SJSA1 (cell line): Measurements from ENCODE around the gene THRA. TPM values are rescaled to one million over a fixed set of nuclear protein-coding genes. Genes with fewer than 3 reads are reported as not detected.
A peak's percentile ranks its signal among the peaks of the same experiment; 100 is the strongest.
"Not testable (repeated sequence)": the region's sequence is repeated elsewhere in the genome, so short reads cannot be mapped to it uniquely, and the experiment has no call there.

Experiments
- DNase-seq, 2 experiments: peaks; one replicate each; pipeline ENCODE4 v3.0.0-alpha.2; 2015 to 2020; ENCODE audit warnings: low spot score in 2 of 2, low read depth in 1 of 2
- H3K27ac ChIP-seq: fragments of 250-450 bp; sonication (Bioruptor Pico); 2 replicates; pipeline ENCODE4 v1.5.1; 2020; ENCODE audit warnings: mild to moderate bottlenecking, moderate library complexity
- H3K27me3 ChIP-seq: fragments of 250-450 bp; sonication (Bioruptor Pico); replicated peaks from 2 replicates; pipeline ENCODE4 v1.5.1; 2020; ENCODE audit warnings: mild to moderate bottlenecking, moderate library complexity
- H3K36me3 ChIP-seq: fragments of 250-450 bp; sonication (Bioruptor Pico); 2 replicates; pipeline ENCODE4 v1.5.1; 2020; ENCODE audit warnings: mild to moderate bottlenecking
- H3K4me1 ChIP-seq: fragments of 250-450 bp; sonication (Bioruptor Pico); replicated peaks from 2 replicates; pipeline ENCODE4 v1.6.1; 2021; ENCODE audit warnings: mild to moderate bottlenecking
- H3K4me3 ChIP-seq: fragments of 250-450 bp; sonication (Bioruptor Pico); 2 replicates; pipeline ENCODE4 v1.5.1; 2020; ENCODE audit warnings: mild to moderate bottlenecking
- H3K9me3 ChIP-seq: fragments of 250-450 bp; sonication (Bioruptor Pico); replicated peaks from 2 replicates; pipeline ENCODE4 v1.5.1; 2020; ENCODE audit warnings: mild to moderate bottlenecking
- total RNA-seq: library from RNA; depleted of rRNA; stranded (reverse); fragments of >200 nt; shearing (Covaris generic); gene quantifications from 2 replicates; pipeline ENCODE4 v1.2.3, GENCODE V29; 2014; rRNA removed

THRA gene
- total RNA-seq, 1 experiment from 2014 or later: 14.4 TPM

DNA sequence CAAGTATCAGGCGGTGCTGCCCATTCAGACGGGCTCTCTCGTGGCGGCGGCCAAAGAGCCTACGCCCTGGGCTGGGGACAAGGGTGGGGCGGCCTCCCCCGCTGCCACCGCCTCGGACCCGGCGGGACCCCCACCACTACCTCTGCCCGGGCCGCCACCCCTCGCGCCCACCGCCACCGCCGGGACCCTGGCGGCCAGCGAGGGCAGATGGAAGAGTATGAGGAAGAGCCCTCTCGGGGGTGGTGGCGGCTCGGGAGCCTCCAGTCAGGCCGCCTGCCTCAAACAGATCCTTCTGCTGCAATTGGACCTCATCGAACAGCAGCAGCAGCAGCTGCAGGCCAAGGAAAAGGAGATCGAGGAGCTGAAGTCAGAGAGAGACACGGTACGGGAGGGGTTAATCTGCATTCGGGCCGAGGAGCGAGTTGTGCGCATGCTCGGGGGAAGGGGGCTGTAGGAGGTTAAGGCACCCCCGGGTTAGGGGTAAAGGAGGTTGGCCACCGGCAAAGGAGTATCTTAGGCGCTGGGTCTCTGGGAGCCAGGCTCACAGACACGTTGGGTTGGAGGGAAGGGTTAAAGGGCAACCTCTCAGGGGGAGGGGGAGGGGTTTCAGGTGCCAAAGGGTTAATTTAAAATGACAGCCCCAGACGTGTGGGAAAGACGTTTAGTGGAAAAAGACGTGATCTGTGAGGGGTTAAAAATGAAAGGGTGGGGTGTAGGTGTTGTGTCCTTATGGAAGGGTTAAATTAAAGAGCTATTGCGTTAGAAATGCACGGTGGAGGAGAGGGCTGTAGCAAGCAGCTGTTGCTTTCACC lies 60.4 kb downstream of the THRA start:
- Histone ChIP-seq H3K27me3 (no peaks in the 10 kb centered on the region), H3K9me3 (no peaks in the 10 kb centered on the region), H3K27ac (peak overlapping the region; percentile 86), H3K36me3 (peaks cover 54% of the 10 kb centered on the region), H3K4me3 (peak overlapping the region; percentile 97), H3K4me1 (peaks cover 8% of the 10 kb centered on the region)
- peak; percentile 55 to 57 for DNase-seq

DNA sequence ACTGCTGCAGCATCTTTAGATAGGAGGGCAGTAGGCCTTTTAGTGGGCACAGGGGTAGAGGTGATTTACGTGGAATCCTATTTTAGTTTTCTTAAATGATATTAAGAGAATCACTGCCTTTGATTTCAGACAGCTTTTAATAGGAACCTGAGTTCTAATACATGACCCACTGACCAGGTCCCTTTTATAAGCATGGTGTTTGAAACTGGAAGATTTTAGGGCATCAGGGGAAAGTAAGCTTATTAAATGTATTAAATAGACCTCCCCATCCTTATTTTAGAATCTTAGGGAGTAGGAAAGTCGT lies 61.0 kb downstream of the THRA start:
- H3K36me3 ChIP-seq: peaks cover 58% of the 10 kb centered on the region
- no peak overlapping the region for H3K27ac ChIP-seq

DNA sequence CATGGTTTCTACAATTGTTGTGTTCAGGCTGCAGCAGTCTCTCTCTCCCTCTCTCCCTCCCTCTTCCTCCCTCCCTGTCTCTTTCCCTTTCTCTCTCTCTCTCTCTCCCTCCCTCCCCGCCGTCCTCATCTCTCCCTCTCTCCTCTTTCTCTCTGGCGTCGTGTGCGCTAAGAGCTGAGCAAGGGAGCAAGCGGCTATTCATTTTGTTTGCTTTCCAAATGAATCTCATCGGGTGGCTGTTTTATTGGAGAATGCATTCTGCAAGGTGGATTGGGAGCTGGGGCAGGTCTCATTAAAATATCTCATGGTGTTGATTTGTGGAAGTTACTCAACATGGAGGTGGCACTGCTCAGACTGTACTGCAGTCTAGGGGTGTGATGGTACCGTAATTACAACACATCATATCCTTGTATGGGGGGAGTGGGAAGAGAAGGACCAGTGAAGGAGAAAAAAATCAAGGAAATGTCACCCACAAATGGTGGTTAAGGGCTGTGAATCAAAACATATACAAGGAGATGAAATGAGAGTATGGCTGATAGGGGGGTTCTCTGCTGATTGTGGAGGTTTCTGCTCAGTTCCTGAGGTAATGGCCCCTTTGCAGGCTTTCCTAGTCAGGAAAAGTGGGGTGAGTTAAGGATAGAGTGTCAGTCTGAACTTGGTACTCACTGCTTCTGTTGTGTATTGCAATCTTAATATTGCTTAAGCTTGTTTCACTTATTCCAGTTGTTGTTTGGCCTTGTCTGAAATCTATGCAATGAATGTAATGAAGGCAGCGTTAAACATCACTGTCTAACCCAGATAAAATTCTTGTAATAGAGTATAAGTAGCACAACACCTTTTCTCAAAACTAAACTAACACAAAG lies 61.7 kb downstream of the THRA start:
- H3K9me3 ChIP-seq: no peaks in the 10 kb centered on the region
- peak in 1 of 2 experiments; percentile 44 for DNase-seq

More for the DNA sequence above, 61.0 kb downstream of the THRA start:
- H3K4me1 ChIP-seq: peaks cover 8% of the 10 kb centered on the region
- DNase-seq: no peak
- no peaks in the 10 kb centered on the region for H3K27me3 ChIP-seq
- no peaks in the 10 kb centered on the region for H3K9me3 ChIP-seq
- H3K4me3 ChIP-seq: peak overlapping the region; percentile 97

DNA sequence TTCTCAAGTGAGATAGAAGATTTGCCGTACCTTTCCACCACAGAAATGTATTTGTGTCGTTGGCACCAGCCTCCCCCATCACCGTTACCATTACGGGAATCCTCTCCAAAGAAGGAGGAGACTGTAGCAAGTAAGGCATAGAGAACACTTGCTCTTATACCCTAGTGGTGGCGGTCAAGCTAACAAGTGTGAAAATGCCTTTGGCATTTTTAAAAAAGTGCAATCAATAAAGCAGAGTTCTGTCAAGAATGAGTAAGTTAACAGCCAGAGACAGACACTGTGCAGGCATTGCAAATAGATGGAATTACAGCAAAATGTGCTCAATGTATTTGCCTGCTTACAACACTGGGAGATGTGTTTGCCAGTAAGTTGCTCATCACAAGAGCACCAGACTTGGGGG lies 66.7 kb downstream of the THRA start:
- DNase-seq: no peak

More for the DNA sequence above, 61.7 kb downstream of the THRA start:
- H3K27ac ChIP-seq: no peak overlapping the region
- peaks cover 8% of the 10 kb centered on the region for H3K4me1 ChIP-seq
- no peaks in the 10 kb centered on the region for H3K27me3 ChIP-seq
- peak overlapping the region; percentile 97 for H3K4me3 ChIP-seq
- peaks cover 66% of the 10 kb centered on the region for H3K36me3 ChIP-seq

DNA sequence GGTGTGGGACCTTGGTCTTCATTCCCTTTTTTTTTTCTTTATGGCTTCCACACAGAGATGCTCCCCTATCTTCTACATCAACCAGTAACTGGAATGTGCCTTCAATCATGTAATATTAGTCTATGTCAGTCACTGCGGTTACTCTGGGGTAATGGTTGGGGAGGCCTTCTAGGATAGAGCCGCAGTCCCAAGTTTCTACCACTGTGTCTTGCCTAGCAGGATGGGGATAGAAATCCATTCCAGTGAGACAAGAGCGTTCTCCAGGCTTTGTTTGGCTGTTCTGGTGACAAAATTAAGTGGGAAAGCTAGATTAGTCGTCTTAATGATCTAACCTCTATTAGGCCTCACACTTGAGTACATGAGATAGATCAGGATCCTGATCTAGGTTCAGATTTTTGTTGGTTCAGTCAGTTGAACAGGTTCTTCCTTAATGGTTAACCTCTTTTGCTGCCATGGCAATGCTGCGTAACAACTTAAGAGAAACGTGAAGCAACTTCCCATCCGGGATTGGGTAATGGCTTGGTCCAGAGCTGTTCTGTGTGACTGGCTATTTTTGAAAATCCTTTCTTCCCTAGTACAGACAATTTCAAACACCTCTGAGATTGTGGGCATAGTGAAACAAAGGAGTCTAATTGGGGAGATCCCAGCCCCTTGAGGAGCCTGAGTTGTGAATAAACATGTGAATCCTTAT lies 67.7 kb downstream of the THRA start:
- Histone ChIP-seq H3K4me3 (no peak overlapping the region), H3K9me3 (no peaks in the 10 kb centered on the region), H3K36me3 (peaks cover 98% of the 10 kb centered on the region), H3K27me3 (no peaks in the 10 kb centered on the region), H3K4me1 (peaks cover 14% of the 10 kb centered on the region), H3K27ac (no peak overlapping the region)
- no peak for DNase-seq

More for the DNA sequence above, 66.7 kb downstream of the THRA start:
- peaks cover 14% of the 10 kb centered on the region for H3K4me1 ChIP-seq
- no peak overlapping the region for H3K27ac ChIP-seq
- H3K36me3 ChIP-seq: peaks cover 94% of the 10 kb centered on the region
- H3K9me3 ChIP-seq: no peaks in the 10 kb centered on the region
- H3K4me3 ChIP-seq: no peak overlapping the region
- no peaks in the 10 kb centered on the region for H3K27me3 ChIP-seq

DNA sequence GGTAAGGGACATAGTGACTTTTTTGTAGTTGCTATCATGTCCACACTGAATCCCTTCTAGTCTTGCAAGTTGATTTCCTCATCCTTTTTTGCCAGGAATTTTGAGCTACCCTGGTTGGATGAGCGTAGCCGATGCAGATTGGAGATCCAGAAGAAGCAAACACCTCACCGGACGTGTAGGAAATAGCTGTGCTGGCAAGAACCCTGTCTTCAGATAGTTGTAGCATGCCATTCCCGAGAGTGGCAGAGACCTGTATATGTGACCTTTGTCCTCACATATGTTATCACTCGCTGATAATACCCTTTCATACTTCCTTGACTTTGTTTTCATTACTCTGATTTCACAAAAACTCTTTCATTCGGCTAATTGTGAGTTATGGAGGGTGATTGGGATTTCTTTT lies 71.4 kb downstream of the THRA start:
- no peak for DNase-seq
- H3K4me3 ChIP-seq: no peak overlapping the region
- H3K27me3 ChIP-seq: no peaks in the 10 kb centered on the region
- peaks cover 17% of the 10 kb centered on the region for H3K4me1 ChIP-seq
- H3K9me3 ChIP-seq: no peaks in the 10 kb centered on the region
- peaks cover 92% of the 10 kb centered on the region for H3K36me3 ChIP-seq
- H3K27ac ChIP-seq: no peak overlapping the region

DNA sequence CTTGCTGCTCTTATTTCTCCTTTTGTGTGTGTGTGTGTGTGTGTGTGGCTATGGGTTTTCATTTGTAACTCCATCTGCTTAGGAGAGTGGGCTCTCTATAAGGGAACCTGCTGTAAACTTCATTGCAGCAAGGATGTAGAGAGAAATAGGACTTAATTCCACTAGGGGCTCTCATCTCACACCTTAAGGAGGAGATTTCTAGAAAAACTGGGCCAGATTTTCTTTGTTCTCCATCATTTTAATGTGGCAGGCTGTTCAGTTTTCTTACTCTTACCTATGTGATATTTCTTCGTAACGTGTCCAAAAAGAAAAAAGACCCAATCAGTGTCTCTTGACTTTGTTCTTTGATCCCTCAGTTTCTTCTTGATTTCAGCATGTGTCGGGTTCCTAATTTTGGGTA lies 73.1 kb downstream of the THRA start:
- H3K9me3 ChIP-seq: no peaks in the 10 kb centered on the region
- no peak overlapping the region for H3K4me3 ChIP-seq
- DNase-seq: no peak
- H3K4me1 ChIP-seq: peaks cover 24% of the 10 kb centered on the region
- no peak overlapping the region for H3K27ac ChIP-seq
- H3K27me3 ChIP-seq: no peaks in the 10 kb centered on the region
- peaks cover 83% of the 10 kb centered on the region for H3K36me3 ChIP-seq

DNA sequence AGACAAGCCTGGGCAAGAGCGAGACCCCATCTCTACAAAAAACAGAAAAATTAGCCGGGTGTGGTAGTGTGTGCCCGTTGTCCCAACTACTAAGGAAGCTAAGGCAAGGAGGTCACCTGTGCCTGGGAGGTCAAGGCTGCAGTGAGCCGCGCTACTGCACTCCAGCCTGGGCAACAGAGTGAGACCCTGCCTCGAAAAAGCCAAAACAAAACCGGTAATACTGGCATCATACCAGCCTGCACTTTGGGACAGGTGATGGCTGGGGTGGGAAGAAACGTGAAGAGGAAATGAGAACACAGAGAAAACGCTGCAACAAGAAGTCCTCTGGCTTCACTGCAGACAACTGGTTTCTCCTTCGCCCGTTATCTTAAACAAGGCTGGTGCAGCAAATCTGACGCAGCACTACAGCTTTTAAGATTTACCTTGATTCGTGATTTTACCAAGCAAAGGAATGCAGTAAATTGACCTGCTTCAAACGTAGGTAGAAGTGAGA lies 76.8 kb downstream of the THRA start:
- Histone ChIP-seq H3K4me1 (peaks cover 18% of the 10 kb centered on the region), H3K27ac (peak overlapping the region; percentile 68), H3K9me3 (no peaks in the 10 kb centered on the region), H3K27me3 (no peaks in the 10 kb centered on the region), H3K4me3 (peak overlapping the region; percentile 84), H3K36me3 (peaks cover 68% of the 10 kb centered on the region)
- no peak for DNase-seq

DNA sequence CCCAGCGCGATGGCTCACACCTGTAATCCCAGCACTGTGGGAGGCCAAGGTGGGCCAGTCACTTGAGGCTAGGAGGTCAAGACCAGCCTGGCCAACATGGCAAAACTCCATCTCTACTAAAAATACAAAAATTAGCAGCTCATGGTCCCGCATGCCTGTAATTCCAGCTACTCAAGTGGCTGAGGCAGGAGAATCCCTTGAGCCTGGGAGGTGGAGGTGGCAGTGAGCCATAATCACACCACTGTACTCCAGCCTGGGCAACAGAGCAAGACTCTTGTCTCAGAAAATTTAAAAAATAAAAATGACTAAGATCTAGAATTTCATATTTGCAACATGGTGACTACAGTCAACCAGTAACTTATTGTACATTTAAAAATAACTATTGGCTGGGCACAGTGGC lies 80.4 kb downstream of the THRA start:
- not testable (repeated sequence) for H3K27me3 ChIP-seq, H3K27ac ChIP-seq, H3K9me3 ChIP-seq, H3K4me3 ChIP-seq, DNase-seq
- Histone ChIP-seq H3K4me1 (peaks cover 18% of the 10 kb centered on the region), H3K36me3 (peaks cover 63% of the 10 kb centered on the region)

Other genes starting within 250 kb of the THRA start
- gene IKZF3, start 198.7 kb upstream of the THRA start, total RNA-seq: under 0.01 TPM in 1 of 2 replicates, not detected in the other
- not detected in 2 replicates for gene ZPBP2, start 194.8 kb upstream of the THRA start, total RNA-seq
- 0.85 and 2.2 TPM in 2 replicates for gene GSDMB, start 144.3 kb upstream of the THRA start, total RNA-seq
- 36.0 and 39.1 TPM in 2 replicates for gene ORMDL3, start 135.4 kb upstream of the THRA start, total RNA-seq
- not detected in 2 replicates for gene LRRC3C, start 135.2 kb upstream of the THRA start, total RNA-seq
- not detected in 2 replicates for gene GSDMA, start 100.0 kb upstream of the THRA start, total RNA-seq
- gene PSMD3, start 82.2 kb upstream of the THRA start, total RNA-seq: 98.3 and 167 TPM in 2 replicates
- not detected in 2 replicates for gene CSF3, start 47.5 kb upstream of the THRA start, total RNA-seq
- gene MED24, start 8.6 kb upstream of the THRA start, total RNA-seq: 40.1 and 46.3 TPM in 2 replicates
- gene NR1D1, start 37.6 kb downstream of the THRA start, total RNA-seq: 1.0 and 1.8 TPM in 2 replicates
- 41.7 and 49.4 TPM in 2 replicates for gene MSL1, start 59.0 kb downstream of the THRA start, total RNA-seq
- 40.0 and 41.4 TPM in 2 replicates for gene CASC3, start 77.6 kb downstream of the THRA start, total RNA-seq
- 0.28 and 1.1 TPM in 2 replicates for gene RAPGEFL1, start 114.5 kb downstream of the THRA start, total RNA-seq
- 1.7 and 5.7 TPM in 2 replicates for gene WIPF2, start 156.3 kb downstream of the THRA start, total RNA-seq
- 95.8 and 97.8 TPM in 2 replicates for gene CDC6, start 224.9 kb downstream of the THRA start, total RNA-seq
- gene RARA, start 246.2 kb downstream of the THRA start, total RNA-seq: 30.7 and 38.5 TPM in 2 replicates